DOHH2 (cell line): ENCODE data around the gene ZBBX.

Experiments
- H3F3A ChIP-seq: fragments of 200-600 bp; sonication (generic), shearing (Covaris generic); 2 replicates; pipeline ENCODE4 v1.6.0; 2016; ENCODE audit warnings: antibody characterized with exemption, mild to moderate bottlenecking; ENCODE audit not compliant: control insufficient read depth, insufficient read depth
- H3K27ac ChIP-seq: fragments of 200-600 bp; sonication (generic); 2 replicates; pipeline ENCODE4 v1.5.1; 2014; ENCODE audit warnings: low read depth, mild to moderate bottlenecking, low read length, moderate library complexity
- H3K27me3 ChIP-seq: fragments of 200-600 bp; sonication (generic); 2 replicates; pipeline ENCODE4 v1.6.1; 2014; ENCODE audit warnings: mild to moderate bottlenecking, low read length, mixed read lengths; ENCODE audit not compliant: control insufficient read depth
- H3K36me3 ChIP-seq: fragments of 200-600 bp; sonication (generic); 2 replicates; pipeline ENCODE4 v1.6.1; 2014; ENCODE audit warnings: mild to moderate bottlenecking, low read length, moderate library complexity, mixed read lengths; ENCODE audit not compliant: control insufficient read depth
- H3K4me1 ChIP-seq: fragments of 200-600 bp; sonication (generic); 2 replicates; pipeline ENCODE4 v1.6.1; 2014; ENCODE audit warnings: mild to moderate bottlenecking, low read length, mixed read lengths; ENCODE audit not compliant: control insufficient read depth
- H3K4me2 ChIP-seq: fragments of 200-600 bp; sonication (generic); 2 replicates; pipeline ENCODE4 v1.6.0; 2014; ENCODE audit warnings: mild to moderate bottlenecking, low read length, moderate library complexity
- H3K4me3 ChIP-seq: fragments of 200-600 bp; sonication (generic); 2 replicates; pipeline ENCODE4 v1.5.1; 2014; ENCODE audit warnings: mild to moderate bottlenecking, low read length, mixed read lengths
- H3K79me2 ChIP-seq: fragments of 200-600 bp; sonication (generic); 2 replicates; pipeline ENCODE4 v1.6.1; 2014; ENCODE audit warnings: mild to moderate bottlenecking, low read length, mixed read lengths; ENCODE audit not compliant: control insufficient read depth
- H3K9me2 ChIP-seq: fragments of 200-600 bp; sonication (generic); replicated peaks from 2 replicates; pipeline ENCODE4 v1.6.1; 2014; ENCODE audit warnings: mild to moderate bottlenecking, low read length, mixed read lengths; ENCODE audit not compliant: control insufficient read depth
- H3K9me3 ChIP-seq: fragments of 200-600 bp; sonication (generic); 2 replicates; pipeline ENCODE4 v1.6.1; 2014; ENCODE audit warnings: antibody characterized with exemption, low read length, mixed read lengths; ENCODE audit not compliant: control insufficient read depth, insufficient read depth
- H4K20me1 ChIP-seq: fragments of 200-600 bp; sonication (generic); 2 replicates; pipeline ENCODE4 v1.6.0; 2014; ENCODE audit warnings: low read depth, mild to moderate bottlenecking, antibody characterized with exemption, low read length, moderate library complexity; ENCODE audit not compliant: control insufficient read depth, insufficient read depth
- CTCF ChIP-seq: fragments of 200-600 bp; sonication (generic); IDR thresholded peaks from one replicate; pipeline ENCODE4 v1.5.1; 2014; ENCODE audit warnings: antibody characterized with exemption, mild to moderate bottlenecking, low read depth, low read length; ENCODE audit not compliant: poor library complexity, severe bottlenecking
- EZH2phosphoT487 ChIP-seq: fragments of 200-600 bp; sonication (generic); IDR thresholded peaks from 2 replicates; pipeline ENCODE4 v1.6.1; 2017; ENCODE audit warnings: borderline replicate concordance, mild to moderate bottlenecking, antibody characterized with exemption, low read length, moderate library complexity, mixed read lengths

ZBBX gene

GRCh38 chr3:167394003-167394402, 13.9 kb upstream of the ZBBX start:
- Histone ChIP-seq H3K79me2 (no peaks in the 10 kb centered on the region), H3K27ac (no peak overlapping the region), H3K4me3 (no peak overlapping the region), H3K4me1 (no peaks in the 10 kb centered on the region), H3F3A (no peaks in the 10 kb centered on the region), H3K36me3 (no peaks in the 10 kb centered on the region), H3K9me3 (no peaks in the 10 kb centered on the region), H3K27me3 (peaks cover 6% of the 10 kb centered on the region; the same call in 1 of the 2 replicates), H3K4me2 (no peak overlapping the region), H4K20me1 (no peaks in the 10 kb centered on the region), H3K9me2 (no peaks in the 10 kb centered on the region)
- TF ChIP-seq CTCF (no peak), EZH2phosphoT487 (no peak)

GRCh38 chr3:167382155-167382554, 2.1 kb upstream of the ZBBX start:
- no peak for TF ChIP-seq EZH2phosphoT487
- no peak for TF ChIP-seq CTCF
- no peaks in the 10 kb centered on the region for H3K9me2 ChIP-seq
- H3K36me3 ChIP-seq, result no peaks in the 10 kb centered on the region
- no peaks in the 10 kb centered on the region for H3K9me3 ChIP-seq
- H3F3A ChIP-seq, result no peaks in the 10 kb centered on the region
- H3K4me1 ChIP-seq, result peaks cover 10% of the 10 kb centered on the region
- H3K4me2 ChIP-seq, result no peak overlapping the region
- no peak overlapping the region for H3K27ac ChIP-seq
- H3K79me2 ChIP-seq, result no peaks in the 10 kb centered on the region
- no peaks in the 10 kb centered on the region for H4K20me1 ChIP-seq
- H3K4me3 ChIP-seq, result no peak overlapping the region
- H3K27me3 ChIP-seq, result peaks cover 17% of the 10 kb centered on the region

- Histone ChIP-seq H3K27me3 (peaks cover 5% of the 10 kb centered on the region; the same call in 1 of the 2 replicates), H3K9me3 (no peaks in the 10 kb centered on the region), H3K27ac (no peak overlapping the region), H3K4me3 (no peak overlapping the region), H3K4me2 (no peak overlapping the region), H3K36me3 (no peaks in the 10 kb centered on the region), H4K20me1 (no peaks in the 10 kb centered on the region), H3K79me2 (no peaks in the 10 kb centered on the region), H3K4me1 (peaks cover 7% of the 10 kb centered on the region), H3F3A (no peaks in the 10 kb centered on the region), H3K9me2 (no peaks in the 10 kb centered on the region)
- TF ChIP-seq CTCF (no peak), EZH2phosphoT487 (no peak)
Measured at GRCh38 chr3:167375478-167375877, 4.6 kb downstream of the ZBBX start.
